GM23338 (cell line): ENCODE data around the gene TOMM6.

Experiments
- CREB1 ChIP-seq: fragments of 250-450 bp; sonication (Bioruptor Pico); IDR thresholded peaks from 2 replicates; pipeline ENCODE4 v1.5.0; 2020; ENCODE audit warnings: low read depth, mild to moderate bottlenecking, moderate library complexity
- CTCF ChIP-seq, 2 experiments: fragments of 200-600 bp in 1 of 2; sonication (generic) in 1 of 2; conservative IDR thresholded peaks; 2 replicates each; pipeline versions ENCODE4 v1.5.1 to v1.6.1; 2016 to 2017; ENCODE audit warnings: antibody characterized with exemption in 2 of 2, low read depth in 2 of 2, mild to moderate bottlenecking in 2 of 2, moderate library complexity in 1 of 2
- EZH2 ChIP-seq: fragments of 200-600 bp; sonication (generic); IDR thresholded peaks from one replicate; pipeline ENCODE4 v1.8.0; 2017; ENCODE audit warnings: antibody characterized with exemption, mild to moderate bottlenecking, low read depth; ENCODE audit not compliant: unreplicated experiment
- EZH2phosphoT487 ChIP-seq: fragments of 200-600 bp; sonication (generic); IDR thresholded peaks from one replicate; pipeline ENCODE4 v1.8.1; 2018; ENCODE audit warnings: antibody characterized with exemption; ENCODE audit not compliant: unreplicated experiment
- JUNB ChIP-seq: IDR thresholded peaks from one replicate; pipeline ENCODE4 v1.6.1; 2016; ENCODE audit warnings: antibody characterized with exemption; ENCODE audit not compliant: unreplicated experiment
- POLR2AphosphoS5 ChIP-seq: IDR thresholded peaks from 2 replicates; pipeline ENCODE4 v1.6.1; 2016; ENCODE audit warnings: antibody characterized with exemption, low read depth
- REST ChIP-seq: IDR thresholded peaks from one replicate; pipeline ENCODE4 v1.6.1; 2018; ENCODE audit warnings: antibody characterized with exemption; ENCODE audit not compliant: unreplicated experiment
- STAT1 ChIP-seq: IDR thresholded peaks from one replicate; pipeline ENCODE4 v1.6.1; 2016; ENCODE audit warnings: antibody characterized with exemption; ENCODE audit not compliant: unreplicated experiment

DNA sequence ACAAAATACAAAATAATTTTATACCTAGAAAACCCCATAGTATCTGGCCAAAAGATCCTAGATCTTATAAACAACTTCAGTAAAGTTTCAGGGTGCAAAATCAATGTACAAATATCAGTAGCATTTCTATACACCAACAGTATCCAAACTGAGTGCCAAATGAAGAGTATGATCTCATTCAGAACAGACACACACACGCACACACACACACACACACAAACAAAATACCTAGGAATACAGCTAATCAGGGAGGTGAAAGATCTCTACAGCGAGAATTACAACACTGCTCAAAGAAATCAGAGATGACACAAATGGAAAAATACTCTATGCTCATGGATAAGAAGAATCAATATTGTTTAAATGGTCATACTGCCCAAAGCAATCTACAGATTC, 49.2 kb downstream of the TOMM6 start:
- TF ChIP-seq CTCF (conservative IDR thresholded peaks at IDR 0.05; ENCODE audit: low read depth in 2 of 2): no peak
- no peak for TF ChIP-seq EZH2phosphoT487
- TF ChIP-seq EZH2: no peak
- TF ChIP-seq STAT1: no peak
- no peak for TF ChIP-seq POLR2AphosphoS5
- no peak for TF ChIP-seq JUNB
- no peak for TF ChIP-seq REST
- no peak for TF ChIP-seq CREB1 (CRISPR knock-in tag)
